Measurements from ENCODE around the gene ISOC1.

The ISOC1 gene

DNA sequence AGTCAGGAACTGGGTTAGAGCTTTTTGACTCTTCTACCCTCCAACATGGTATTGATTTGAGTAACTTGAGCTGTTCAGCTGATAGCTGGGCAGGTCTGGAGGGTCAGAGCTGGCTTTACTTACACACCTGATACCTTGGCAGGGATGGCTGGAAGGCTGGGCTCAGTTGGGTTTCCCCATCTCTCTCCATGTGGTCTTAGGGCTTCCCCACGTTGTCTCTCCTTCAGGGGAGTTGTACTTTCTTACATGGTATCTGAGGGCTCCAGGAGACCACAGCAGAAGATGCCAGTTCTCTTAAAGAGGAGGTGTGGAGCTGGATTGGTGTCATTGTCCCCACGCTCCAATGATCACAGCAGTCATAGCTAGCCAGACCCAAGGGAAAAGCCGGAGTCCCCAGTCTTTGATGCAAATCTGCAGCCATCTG lies 25.6 kb downstream of the ISOC1 start:
- no peaks in the 10 kb centered on the region for H3K27me3 ChIP-seq (ENCODE audit: insufficient read depth, low read length)

DNA sequence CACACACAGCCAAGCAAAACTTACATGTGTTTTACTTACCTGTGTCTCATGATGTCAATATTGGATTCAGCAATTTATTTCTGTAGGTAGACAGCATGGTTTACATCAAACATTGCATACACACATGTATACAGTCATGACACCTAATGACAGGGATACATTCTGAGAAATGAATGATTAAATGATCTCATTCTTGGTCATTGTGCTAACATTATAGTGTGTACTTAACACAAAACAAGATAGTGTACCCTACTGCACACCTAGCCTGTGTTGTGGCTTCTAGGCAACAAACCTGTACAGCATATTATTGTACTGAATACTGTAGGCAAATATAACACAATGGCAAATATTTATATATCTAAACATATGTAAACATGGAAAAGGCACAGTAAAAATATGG lies 28.0 kb downstream of the ISOC1 start:
- Histone ChIP-seq H2AFZ (ENCODE audit: low read depth, low read length) (no peak overlapping the region), H3K4me1 (ENCODE audit: insufficient read depth, low read length) (no peaks in the 10 kb centered on the region), H3K36me3 (ENCODE audit: insufficient read depth, low read length) (no peaks in the 10 kb centered on the region), H3K27me3 (ENCODE audit: insufficient read depth, low read length) (no peaks in the 10 kb centered on the region), H3K9me3 (ENCODE audit: low read length) (no peaks in the 10 kb centered on the region), H3K4me3 (ENCODE audit: low read length) (no peak overlapping the region)

More for the DNA sequence above, 25.6 kb downstream of the ISOC1 start:
- Histone ChIP-seq H2AFZ (ENCODE audit: low read depth, low read length) (no peak overlapping the region), H3K36me3 (ENCODE audit: insufficient read depth, low read length) (no peaks in the 10 kb centered on the region), H3K9me3 (ENCODE audit: low read length) (no peaks in the 10 kb centered on the region), H3K4me1 (ENCODE audit: insufficient read depth, low read length) (no peaks in the 10 kb centered on the region), H3K4me3 (ENCODE audit: low read length) (no peak overlapping the region)

DNA sequence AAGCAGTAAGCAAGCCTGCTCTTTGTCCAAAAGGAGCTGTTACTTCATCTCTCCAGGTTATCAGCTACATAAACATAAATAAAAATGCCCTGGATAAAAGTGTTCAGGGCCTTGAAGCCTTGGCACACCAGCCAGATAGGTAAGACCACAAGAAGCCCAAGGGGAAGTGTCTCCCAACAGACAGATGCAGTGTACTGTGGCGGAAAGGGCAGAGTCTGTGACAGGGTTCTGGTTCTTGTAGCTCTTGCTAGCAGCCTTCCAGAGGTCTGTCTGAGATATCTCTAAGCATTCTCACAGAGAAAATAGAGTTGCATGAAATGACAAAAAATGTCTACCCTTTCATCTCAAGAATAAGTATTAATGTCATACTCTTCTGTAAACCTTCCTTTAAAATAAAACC lies 30.1 kb downstream of the ISOC1 start:
- Histone ChIP-seq H3K4me3 (ENCODE audit: low read length) (no peak overlapping the region), H3K4me1 (ENCODE audit: insufficient read depth, low read length) (no peaks in the 10 kb centered on the region), H2AFZ (ENCODE audit: low read depth, low read length) (no peak overlapping the region), H3K36me3 (ENCODE audit: insufficient read depth, low read length) (no peaks in the 10 kb centered on the region), H3K27me3 (ENCODE audit: insufficient read depth, low read length) (no peaks in the 10 kb centered on the region), H3K9me3 (ENCODE audit: low read length) (no peaks in the 10 kb centered on the region)

DNA sequence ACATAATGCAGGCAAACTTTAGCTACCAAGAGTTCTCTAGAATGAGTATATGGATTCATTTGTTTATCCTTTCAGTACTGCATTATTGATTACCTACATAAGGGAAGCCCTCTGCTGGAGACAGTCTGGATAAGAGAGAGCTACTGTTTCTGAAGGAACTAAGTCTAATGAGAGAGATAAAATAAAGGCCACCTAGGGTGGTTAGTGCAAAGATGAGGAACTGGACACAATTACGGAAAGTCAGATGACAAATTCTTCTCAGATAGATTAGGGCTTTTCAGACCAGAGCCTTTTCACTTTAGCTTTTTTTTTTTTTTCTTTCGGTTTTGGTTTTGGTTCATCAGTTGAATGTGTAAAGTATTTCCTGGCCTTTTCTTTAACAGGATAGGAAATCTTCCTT lies 31.3 kb downstream of the ISOC1 start:
- no peaks in the 10 kb centered on the region for H3K9me3 ChIP-seq (ENCODE audit: low read length)
- H3K4me3 ChIP-seq (ENCODE audit: low read length) = no peak overlapping the region
- H2AFZ ChIP-seq (ENCODE audit: low read depth, low read length) = no peak overlapping the region
- H3K27me3 ChIP-seq (ENCODE audit: insufficient read depth, low read length) = no peaks in the 10 kb centered on the region
- H3K36me3 ChIP-seq (ENCODE audit: insufficient read depth, low read length) = no peaks in the 10 kb centered on the region
- no peaks in the 10 kb centered on the region for H3K4me1 ChIP-seq (ENCODE audit: insufficient read depth, low read length)

DNA sequence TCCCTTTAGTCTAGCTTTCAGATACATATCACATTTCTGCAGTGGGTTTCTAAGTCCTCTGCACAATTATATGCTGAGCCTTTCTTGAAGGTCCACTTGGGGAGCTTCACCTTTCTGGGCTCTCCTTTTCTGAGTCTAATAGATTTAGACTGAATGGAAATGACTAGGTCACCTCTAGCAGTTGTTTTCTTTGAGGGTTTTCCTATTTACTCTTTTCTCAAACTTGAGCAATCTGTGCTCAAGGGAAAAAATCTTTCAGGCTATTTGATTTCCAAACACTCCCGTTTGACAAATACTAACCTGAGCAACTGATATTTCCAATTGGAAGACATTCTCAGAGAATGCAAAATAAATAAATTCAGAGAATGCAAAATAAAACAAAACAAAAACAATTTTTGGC lies 39.0 kb downstream of the ISOC1 start:
- Histone ChIP-seq H3K27me3 (ENCODE audit: insufficient read depth, low read length) (no peaks in the 10 kb centered on the region), H3K4me3 (ENCODE audit: low read length) (no peak overlapping the region), H2AFZ (ENCODE audit: low read depth, low read length) (no peak overlapping the region), H3K4me1 (ENCODE audit: insufficient read depth, low read length) (no peaks in the 10 kb centered on the region), H3K9me3 (ENCODE audit: low read length) (no peaks in the 10 kb centered on the region), H3K36me3 (ENCODE audit: insufficient read depth, low read length) (no peaks in the 10 kb centered on the region)

DNA sequence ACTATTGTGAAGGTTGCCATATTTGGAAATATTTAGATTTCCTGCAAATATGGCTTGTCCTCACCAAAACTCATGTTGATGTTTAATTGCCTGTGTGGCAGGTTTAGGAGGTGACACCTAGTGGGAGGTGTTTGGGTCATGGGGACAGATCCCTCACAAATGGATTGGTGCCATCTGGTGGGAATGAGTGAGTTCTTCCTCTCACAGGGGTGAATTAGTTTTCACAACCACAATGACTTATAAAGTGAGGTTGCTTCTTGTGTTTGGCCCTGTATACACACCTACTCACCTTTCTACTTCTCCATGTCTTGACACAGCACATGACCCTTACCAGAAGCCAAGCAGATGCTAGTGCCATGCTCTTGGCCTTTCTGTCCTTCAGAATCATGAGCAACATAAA lies 41.1 kb downstream of the ISOC1 start:
- no peak overlapping the region for H2AFZ ChIP-seq (ENCODE audit: low read depth, low read length)
- H3K36me3 ChIP-seq (ENCODE audit: insufficient read depth, low read length) = no peaks in the 10 kb centered on the region
- no peaks in the 10 kb centered on the region for H3K27me3 ChIP-seq (ENCODE audit: insufficient read depth, low read length)
- no peaks in the 10 kb centered on the region for H3K9me3 ChIP-seq (ENCODE audit: low read length)
- H3K4me3 ChIP-seq (ENCODE audit: low read length) = no peak overlapping the region
- H3K4me1 ChIP-seq (ENCODE audit: insufficient read depth, low read length) = no peaks in the 10 kb centered on the region

DNA sequence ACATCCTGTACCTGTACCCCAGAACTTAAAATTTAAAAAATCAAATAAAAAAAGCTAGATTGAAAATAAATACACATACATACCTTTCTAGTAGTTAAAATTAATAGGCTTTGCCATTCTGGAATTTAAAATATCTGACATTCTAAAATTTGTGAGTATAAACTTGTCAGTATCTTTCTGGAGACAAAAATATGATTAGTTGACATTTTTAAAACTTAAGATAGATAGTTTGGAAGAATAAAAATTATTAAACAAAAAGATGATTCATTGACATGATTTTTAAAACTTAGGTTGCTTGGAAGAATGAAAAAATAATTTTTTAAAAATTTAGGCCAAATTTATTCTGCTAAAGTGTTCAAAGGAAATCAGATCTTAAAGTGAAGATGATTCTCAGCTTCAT lies 43.1 kb downstream of the ISOC1 start:
- no peaks in the 10 kb centered on the region for H3K36me3 ChIP-seq (ENCODE audit: insufficient read depth, low read length)
- H2AFZ ChIP-seq (ENCODE audit: low read depth, low read length) = no peak overlapping the region
- no peak overlapping the region for H3K4me3 ChIP-seq (ENCODE audit: low read length)
- H3K9me3 ChIP-seq (ENCODE audit: low read length) = no peaks in the 10 kb centered on the region
- no peaks in the 10 kb centered on the region for H3K27me3 ChIP-seq (ENCODE audit: insufficient read depth, low read length)
- H3K4me1 ChIP-seq (ENCODE audit: insufficient read depth, low read length) = no peaks in the 10 kb centered on the region

DNA sequence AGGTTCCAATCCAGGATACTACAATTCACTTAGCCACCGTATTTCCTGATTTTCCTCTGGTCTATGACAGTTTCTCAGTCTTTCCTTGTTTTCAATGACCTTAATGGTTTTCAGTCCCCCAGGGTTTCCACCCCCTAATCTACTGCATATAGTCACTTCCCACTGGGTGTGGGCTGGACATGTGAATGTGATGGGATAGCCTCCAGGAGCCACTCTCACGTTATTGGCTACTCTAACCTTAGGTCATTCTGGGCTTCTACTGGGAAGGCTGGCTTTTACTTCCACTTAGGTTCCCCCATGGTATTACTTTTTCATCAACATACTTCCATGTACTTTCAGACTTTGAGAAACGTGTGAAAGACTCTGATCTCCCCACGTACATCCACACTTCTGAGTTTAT lies 46.5 kb downstream of the ISOC1 start:
- Histone ChIP-seq H3K4me1 (ENCODE audit: insufficient read depth, low read length) (no peaks in the 10 kb centered on the region), H3K27me3 (ENCODE audit: insufficient read depth, low read length) (no peaks in the 10 kb centered on the region), H3K4me3 (ENCODE audit: low read length) (no peak overlapping the region), H2AFZ (ENCODE audit: low read depth, low read length) (no peak overlapping the region), H3K9me3 (ENCODE audit: low read length) (no peaks in the 10 kb centered on the region), H3K36me3 (ENCODE audit: insufficient read depth, low read length) (no peaks in the 10 kb centered on the region)

DNA sequence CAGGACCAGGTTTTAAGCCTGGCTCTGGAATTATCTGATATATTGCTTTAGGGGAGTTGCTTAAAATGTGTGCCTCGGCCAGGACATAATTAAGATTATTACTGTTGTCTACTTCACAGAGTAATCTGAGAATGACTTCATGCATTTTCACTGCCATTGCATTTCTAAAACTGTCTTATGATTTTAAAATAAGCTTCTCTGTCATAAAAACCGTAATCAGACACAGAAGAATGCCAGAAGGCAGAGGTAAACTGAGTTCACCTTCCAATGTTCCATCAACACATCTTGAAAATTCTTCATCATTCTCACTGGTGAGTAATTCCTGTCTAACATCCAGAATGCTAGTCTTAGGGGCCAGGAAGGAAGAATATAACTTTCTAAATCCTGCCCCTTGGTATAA lies 47.1 kb downstream of the ISOC1 start:
- H3K27me3 ChIP-seq (ENCODE audit: insufficient read depth, low read length) = no peaks in the 10 kb centered on the region
- H2AFZ ChIP-seq (ENCODE audit: low read depth, low read length) = no peak overlapping the region
- no peak overlapping the region for H3K4me3 ChIP-seq (ENCODE audit: low read length)
- H3K4me1 ChIP-seq (ENCODE audit: insufficient read depth, low read length) = no peaks in the 10 kb centered on the region
- H3K36me3 ChIP-seq (ENCODE audit: insufficient read depth, low read length) = no peaks in the 10 kb centered on the region
- no peaks in the 10 kb centered on the region for H3K9me3 ChIP-seq (ENCODE audit: low read length)

DNA sequence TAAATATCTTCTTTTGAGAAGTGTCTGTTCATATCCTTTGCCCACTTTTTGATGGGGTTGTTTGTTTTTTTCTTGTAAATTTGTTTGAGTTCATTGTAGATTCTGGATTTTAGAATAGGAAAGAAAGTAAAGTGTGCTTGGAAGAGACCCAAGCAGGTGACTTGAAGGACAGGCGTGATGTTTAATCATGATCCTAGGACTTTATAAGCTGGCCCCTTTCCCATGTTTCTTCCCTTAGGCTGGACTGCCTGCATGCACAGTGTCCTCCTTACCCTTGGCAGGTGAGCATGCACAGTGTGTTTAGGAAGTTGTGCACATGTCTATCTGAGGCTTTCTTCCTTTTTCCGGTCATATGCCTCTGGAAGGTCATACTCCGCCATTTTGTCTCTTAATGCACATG lies 61.3 kb downstream of the ISOC1 start:
- no peak overlapping the region for H2AFZ ChIP-seq (ENCODE audit: low read depth, low read length)
- no peaks in the 10 kb centered on the region for H3K9me3 ChIP-seq (ENCODE audit: low read length)
- H3K27me3 ChIP-seq (ENCODE audit: insufficient read depth, low read length) = no peaks in the 10 kb centered on the region
- no peaks in the 10 kb centered on the region for H3K36me3 ChIP-seq (ENCODE audit: insufficient read depth, low read length)
- H3K4me1 ChIP-seq (ENCODE audit: insufficient read depth, low read length) = no peaks in the 10 kb centered on the region
- H3K4me3 ChIP-seq (ENCODE audit: low read length) = no peak overlapping the region

DNA sequence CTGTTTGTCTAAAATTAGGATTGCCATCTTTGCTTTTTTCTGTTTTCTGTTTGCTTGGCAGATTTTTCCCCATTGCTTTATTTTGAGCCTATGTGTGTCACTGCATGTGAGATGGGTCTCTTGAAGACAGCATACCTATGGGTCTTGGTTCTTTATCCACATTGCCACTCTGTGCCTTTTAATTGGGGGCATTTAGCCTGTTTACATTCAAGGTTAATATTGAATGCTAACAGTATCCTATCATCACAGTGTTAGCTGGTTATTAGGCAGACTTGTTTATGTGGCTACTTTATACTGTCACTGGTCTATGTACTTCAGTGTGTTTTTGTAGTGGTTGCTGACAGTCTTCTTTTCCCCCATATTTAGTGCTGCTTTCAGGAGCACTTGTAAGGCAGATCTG lies 67.3 kb downstream of the ISOC1 start:
- Histone ChIP-seq H2AFZ (ENCODE audit: low read depth, low read length) (no peak overlapping the region), H3K4me1 (ENCODE audit: insufficient read depth, low read length) (no peaks in the 10 kb centered on the region), H3K9me3 (ENCODE audit: low read length) (no peaks in the 10 kb centered on the region)

More for the DNA sequence above, 67.3 kb downstream of the ISOC1 start:
- H3K36me3 ChIP-seq (ENCODE audit: insufficient read depth, low read length) = no peaks in the 10 kb centered on the region
- H3K27me3 ChIP-seq (ENCODE audit: insufficient read depth, low read length) = no peaks in the 10 kb centered on the region
- no peak overlapping the region for H3K4me3 ChIP-seq (ENCODE audit: low read length)

Data from neuron (in vitro differentiated cells).